HG02973 (cell line): Measurements from ENCODE around the gene PITX2.
"Not testable (repeated sequence)": the region's sequence is repeated elsewhere in the genome, so short reads cannot be mapped to it uniquely, and the experiment has no call there.

ENCODE experiments used
- ATAC-seq: cut with Tn5 transposase; IDR thresholded peaks from one replicate; pipeline ENCODE4 v1.9.1; 2021; ENCODE audit warnings: moderate library complexity; ENCODE audit not compliant: unreplicated experiment

Gene PITX2

DNA sequence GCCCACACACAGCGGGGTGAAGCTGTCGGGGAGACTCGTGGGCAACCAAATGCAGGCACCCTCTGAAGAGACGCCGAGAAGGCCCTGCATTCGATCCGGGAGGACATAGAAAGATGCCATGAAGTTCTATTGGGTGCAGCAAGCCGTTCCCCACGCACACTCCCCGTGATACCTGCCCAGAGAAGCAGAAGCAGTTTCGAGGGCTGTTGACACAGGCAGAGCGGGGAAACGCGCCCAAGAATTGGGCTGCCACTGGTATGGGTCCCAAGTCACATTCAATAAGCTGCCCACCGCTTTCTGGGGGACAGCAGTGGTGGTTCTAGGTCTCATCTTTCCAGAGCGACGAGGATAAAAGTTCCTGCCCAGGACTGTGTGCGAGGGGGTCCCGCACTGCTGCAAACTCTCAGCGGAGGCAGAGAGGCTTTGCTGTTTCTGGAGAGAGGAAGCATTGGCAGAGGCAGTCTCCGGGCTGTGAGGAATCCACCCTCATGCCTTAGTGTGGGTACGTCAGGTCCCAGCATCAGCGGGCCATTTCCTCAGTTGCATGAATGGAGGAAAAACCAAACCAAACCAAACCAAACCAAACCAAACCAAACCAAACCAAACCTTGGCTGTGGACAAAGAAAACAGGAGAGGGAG, 10.1 kb downstream of the PITX2 start:
- no peak for ATAC-seq

DNA sequence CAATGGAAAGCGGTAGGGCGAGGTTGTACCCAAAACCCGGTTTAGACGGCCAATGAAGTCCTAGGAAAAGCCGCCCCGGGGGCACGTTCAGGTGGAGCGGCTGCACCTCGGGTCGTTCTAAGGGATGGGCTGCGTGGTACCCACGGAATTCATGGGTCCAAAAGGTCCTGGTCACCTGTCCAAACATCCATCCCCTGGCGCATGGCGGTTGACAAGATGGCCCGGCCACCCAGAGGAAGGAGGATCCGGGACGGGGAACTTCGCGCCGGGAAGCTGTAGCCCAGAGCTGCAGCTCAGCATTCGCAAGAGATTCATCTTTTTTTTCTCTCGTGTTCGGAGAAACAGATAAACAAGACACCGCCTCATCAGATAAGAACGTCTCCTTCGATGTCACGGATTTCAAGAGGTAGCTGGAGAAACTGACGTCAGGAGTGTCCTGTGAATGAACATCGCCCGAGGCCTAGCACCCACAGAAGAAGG, 10.9 kb downstream of the PITX2 start:
- ATAC-seq: no peak

DNA sequence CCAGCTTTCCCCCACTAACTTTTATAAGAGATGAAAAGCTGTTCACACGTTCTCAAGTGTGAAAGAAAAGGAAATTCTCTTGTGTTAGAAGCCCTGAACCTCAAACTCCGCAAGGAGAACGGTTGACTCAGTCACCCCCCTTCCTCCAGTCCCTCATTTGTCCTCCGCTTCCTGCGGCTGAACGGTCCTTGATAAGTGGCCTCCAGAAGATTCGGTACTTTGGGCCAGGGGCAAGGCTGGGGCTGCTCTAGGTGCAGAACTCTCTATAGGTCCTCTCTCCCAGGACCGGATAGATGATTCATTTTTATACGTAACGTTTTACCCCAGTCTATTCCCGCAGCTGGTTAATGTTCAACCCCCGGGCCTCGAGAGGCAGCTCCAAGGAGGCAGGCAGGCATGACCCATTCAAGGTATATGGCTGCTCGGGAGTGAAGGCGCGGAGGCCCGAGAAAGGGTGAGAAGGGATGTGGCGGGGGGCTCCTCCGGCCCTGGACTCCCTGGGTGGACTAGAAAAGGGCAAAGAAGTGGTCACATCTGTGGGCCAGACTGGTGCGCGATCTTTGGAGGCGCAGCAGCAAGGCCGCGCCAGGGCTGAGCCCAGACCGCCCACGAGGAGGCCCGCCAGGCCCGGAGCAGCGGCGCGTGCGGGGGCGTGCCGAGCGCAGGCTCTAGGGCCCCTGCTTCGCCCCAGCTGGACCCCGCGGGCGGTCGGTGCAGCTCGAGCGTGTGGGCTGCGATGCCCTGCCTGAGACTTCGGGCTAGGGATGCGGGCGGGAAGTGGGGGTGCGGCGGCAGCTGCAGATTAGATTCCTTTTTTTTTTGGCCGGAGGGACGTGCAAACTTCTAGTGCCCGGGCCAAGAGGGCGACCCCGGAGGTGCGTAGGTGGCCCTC, 11.7 kb downstream of the PITX2 start:
- peak; percentile 63 for ATAC-seq

DNA sequence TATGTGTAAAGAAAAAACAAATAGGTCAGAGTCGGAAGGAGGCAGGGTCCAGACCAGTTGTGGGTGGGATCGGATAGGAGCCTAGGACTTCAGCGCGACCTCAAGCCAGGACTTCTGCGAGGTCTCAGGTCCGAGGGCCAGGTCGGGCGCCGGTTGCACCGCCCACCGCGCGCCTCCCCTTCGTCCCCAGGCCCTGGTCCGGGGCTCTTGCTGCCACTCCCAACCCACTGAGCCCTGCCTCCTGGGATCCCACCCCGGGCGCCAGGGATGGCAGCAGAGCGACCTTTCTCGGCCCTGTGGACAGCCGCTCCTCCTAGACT, 12.3 kb downstream of the PITX2 start:
- ATAC-seq: no peak

DNA sequence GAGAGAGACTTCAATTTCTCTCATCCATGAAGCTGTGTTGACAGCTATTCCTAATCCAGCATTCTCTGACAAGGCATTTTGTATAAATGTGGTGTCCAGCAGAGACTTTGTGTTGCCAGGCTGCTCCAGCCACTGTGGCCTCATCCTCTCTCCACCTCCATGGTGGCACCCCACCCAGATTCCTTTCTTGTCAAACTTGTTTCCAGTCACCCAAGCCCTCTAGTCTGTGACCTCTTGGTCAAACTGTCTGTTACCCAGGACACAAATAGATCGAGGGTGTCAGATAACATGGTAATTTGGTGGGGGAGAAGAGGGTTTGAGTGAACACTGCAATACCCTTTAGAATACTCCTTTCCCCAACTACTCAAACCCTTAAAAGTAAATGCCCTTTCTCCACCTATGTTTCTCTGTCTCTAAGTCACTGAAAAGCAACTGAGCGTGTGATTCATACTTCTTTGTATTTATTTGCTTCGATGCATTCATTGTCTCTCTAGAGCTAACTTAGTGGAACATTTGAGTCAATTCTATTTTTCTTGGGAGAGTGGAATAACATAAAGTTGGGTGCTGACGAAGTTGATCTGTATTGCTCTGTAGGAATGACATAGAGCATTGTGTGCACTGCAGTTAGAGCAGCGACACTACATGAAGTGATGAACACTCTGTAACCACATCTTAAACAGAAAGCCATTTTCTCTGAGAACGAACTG, 13.7 kb downstream of the PITX2 start:
- ATAC-seq: no peak

DNA sequence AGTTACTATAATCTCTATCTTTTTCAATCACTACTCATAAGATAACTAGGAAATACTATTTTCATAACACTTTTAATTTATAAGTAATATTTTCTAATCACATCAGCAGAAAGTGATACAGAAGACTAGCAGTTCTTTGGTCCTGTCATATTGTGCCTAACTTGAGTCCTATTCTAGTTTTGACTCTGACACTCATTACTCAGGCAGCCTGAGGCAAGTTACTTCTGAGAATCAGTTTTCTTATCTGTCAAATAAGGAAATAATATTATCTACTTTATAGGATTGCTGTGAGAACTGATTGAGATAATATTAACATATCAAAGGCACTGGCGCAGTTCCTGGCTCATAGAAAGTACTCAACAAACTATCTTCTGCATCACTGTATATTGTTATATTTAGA, 17.8 kb downstream of the PITX2 start:
- ATAC-seq: no peak

DNA sequence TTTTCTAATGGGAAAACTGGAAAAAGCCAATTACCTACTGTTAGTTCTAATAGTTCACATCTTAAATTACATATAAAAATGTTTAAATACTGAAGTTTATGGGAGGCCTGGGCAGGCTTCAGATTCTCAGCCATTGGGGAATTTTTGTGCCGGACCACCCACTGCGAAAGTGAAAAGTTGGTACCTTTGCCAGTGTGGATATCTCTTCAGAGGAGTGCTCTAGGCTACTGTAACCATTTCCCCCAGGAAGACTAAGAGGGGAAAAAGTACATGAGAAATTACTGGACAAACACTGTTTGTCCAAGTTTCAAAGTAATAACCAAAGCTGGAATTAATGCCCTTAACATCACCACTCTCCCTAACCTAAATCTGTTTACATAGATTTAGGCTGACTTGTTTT, 20.8 kb downstream of the PITX2 start:
- ATAC-seq: no peak

DNA sequence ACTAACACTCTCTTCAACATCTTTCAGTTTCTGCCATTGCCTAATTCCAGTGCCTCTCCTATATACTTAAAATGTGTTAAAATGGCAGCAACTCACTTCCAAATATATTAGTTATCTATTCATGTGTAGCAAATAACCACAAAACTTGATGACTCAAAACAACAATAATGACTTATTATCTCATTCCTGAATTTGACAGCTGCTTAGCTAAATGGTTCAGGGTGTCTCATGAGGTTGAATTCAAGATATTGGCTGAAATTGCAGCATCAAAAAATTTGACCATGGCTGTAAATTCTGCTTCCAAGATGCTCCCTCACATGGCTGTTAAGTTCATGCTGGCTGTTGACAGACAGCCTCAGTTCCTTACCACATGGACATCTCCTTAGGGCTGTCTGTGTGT, 25.3 kb downstream of the PITX2 start:
- ATAC-seq: no peak

DNA sequence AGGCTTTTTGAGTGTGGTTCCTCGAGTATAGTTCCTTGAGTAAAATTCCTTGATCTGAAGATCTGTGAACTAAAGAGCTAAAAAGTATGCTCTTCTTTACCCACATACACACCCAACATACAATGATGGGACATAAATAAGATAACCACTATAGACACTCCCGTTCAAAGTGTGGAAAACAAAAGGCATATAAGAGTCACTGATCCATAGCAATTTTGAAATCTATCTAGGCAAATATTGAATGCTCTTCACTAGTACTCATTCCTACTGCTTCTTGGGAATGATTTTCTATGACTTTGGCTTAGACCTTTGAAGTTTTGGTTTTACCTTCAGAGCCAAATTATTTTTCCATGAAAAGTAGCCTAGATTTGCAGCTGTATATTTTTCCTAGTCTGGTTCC, 26.4 kb downstream of the PITX2 start:
- no peak for ATAC-seq

DNA sequence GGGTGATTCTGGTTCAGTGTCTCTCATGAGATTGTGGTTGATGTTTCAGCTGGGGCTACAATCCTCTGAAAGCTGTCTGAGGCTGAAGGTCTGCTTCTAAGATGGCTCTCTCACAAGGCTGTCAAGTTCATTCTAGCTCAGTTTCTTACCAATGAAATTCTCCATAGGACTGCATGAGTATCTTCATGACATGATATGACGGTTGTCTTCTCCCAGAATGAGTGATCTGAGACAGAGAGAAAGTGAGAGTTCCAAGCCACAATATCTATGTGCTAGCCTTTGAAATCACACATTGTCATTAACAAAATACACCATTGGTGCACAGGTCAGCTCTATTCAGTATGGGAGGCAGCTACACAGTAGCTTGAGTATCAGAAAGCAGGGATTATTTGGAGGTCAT, 27.3 kb downstream of the PITX2 start:
- no peak for ATAC-seq

DNA sequence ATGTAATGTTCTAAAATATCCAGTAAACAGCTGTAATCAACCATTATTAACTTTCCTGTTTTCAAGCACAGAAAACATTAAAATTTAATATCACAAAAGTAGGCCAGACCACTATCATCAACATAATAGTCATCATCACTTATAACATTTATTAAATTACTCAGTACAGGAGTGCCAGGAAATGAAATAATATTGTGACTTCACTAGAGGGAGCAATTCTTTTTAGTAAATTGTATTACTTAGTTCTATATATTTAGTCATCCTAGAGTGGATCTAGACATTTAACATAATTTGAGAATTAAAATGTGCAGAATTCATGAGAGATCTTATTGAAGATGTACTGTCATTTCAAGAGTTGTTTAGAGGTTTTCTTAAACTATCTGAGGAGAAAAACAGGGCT, 33.6 kb downstream of the PITX2 start:
- ATAC-seq: no peak

DNA sequence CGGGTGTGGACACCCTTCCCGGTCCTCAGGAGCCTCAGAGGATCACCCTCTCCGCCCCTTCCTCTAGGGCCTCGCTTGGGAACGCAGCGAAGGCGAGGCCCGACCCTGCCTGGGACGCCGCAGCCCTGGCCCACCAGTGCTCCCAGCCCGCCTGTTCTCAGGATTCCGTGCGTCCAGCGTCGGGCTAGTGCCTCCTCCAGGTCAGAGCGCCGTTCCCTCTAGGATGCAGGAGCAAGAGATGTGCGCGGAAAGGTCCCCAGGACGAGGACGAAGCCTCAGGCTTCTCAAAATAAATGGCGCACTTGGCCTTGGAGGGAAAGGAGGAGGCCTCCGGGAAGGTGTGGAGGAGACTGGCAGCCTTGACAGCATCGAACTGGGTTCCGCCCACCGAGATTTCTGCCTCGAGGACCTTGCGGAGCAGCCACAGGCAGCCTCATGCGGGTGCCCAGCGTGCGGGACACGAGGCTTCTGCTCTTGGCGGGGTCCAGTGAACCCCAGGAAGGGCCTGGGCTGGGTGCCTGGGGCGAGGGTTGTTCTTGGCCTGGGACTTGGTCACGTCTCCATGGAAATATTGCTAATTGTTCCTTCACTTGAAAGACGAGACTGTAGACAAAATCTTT, 35.1 kb downstream of the PITX2 start:
- no peak for ATAC-seq

DNA sequence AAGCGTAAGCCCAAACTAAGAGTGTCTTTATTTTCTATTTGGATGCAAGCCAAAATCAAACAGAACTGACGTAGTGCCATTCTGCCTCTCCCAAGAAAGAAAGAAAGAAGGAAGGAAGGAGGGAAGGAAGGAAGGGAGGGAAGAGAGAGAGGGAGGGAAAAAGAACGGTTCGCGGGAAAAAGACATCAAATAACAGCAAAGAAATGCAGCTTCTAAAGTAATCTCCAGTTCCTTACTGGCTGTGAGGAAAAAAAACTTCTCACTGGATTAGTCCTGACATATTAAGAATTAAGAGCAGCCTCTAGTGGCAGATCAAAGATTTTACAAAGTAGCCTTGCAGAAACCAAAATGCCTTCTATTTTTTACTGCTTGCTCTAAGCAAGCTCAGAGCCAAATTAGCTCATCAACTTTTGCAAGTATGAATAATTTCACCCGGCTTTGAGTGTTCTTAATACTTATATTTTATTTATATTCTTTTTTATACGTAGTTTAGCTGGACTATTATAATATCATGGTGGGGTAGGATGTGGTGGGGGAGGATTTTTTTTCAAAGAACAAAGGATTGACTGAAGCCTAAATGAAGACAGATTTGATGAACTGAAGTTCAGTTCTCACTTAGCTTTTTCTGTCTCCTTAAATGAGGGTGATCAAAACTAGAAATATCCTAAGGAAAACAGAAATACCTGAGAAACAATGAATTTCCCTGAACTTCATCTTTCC, 36.6 kb downstream of the PITX2 start:
- no peak for ATAC-seq

DNA sequence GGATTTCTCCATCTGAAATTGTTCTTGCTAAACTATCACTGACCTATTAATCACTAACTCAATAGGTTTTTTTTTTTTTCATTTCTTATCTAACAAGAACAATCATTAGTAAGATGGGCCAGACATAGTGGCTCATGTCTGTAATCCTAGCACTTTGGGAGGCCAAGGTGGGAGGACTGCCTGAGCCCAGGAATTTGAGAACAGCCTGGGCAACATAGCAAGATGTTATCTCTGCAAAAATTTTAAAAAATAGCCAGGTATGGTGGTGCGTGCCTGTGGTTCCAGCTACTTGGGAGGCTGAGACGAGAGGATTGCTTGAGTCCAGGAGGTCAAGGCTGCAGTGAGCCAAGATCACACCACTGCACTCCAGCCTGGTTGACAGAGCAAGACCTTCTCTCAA, 46.2 kb downstream of the PITX2 start:
- ATAC-seq: not testable (repeated sequence)
